Activated T-cell treated with anti-CD3 and anti-CD28 coated beads, Interleukin-2, amount 50 U/mL, for 24 hours (primary cell): ENCODE measurements around the gene SORT1.

ENCODE experiments used
- DNase-seq: peaks from one replicate; pipeline ENCODE4 v3.0.0-alpha.2; 2020
- H3K27ac Mint-ChIP-seq: 2 replicates; pipeline ENCODE4 v1.8.0; 2020; ENCODE audit warnings: mild to moderate bottlenecking, mixed read lengths
- H3K27me3 Mint-ChIP-seq: 2 replicates; pipeline ENCODE4 v1.8.0; 2020; ENCODE audit warnings: mixed read lengths
- H3K36me3 Mint-ChIP-seq: 2 replicates; pipeline ENCODE4 v1.8.0; 2020; ENCODE audit warnings: low read depth, mixed read lengths
- H3K4me1 Mint-ChIP-seq: 2 replicates; pipeline ENCODE4 v1.8.0; 2020; ENCODE audit warnings: low read depth, mixed read lengths
- H3K4me3 Mint-ChIP-seq: 2 replicates; pipeline ENCODE4 v1.8.0; 2020; ENCODE audit warnings: mild to moderate bottlenecking, moderate library complexity, mixed read lengths
- H3K9me3 Mint-ChIP-seq: 2 replicates; pipeline ENCODE4 v1.8.0; 2020; ENCODE audit warnings: mixed read lengths

SORT1 gene

GRCh38 chr1:109279615-109280278 is 118.0 kb downstream of the SORT1 start:
- peaks cover 26% of the 10 kb centered on the region for H3K4me1 Mint-ChIP-seq
- no peaks in the 10 kb centered on the region for H3K27me3 Mint-ChIP-seq
- no peak for DNase-seq
- no peaks in the 10 kb centered on the region for H3K9me3 Mint-ChIP-seq
- H3K36me3 Mint-ChIP-seq, result peaks cover 3% of the 10 kb centered on the region
- H3K27ac Mint-ChIP-seq, result no peak overlapping the region
- H3K4me3 Mint-ChIP-seq, result no peak overlapping the region

- peaks cover 13% of the 10 kb centered on the region for H3K4me1 Mint-ChIP-seq
- H3K4me3 Mint-ChIP-seq, result no peak overlapping the region
- H3K27ac Mint-ChIP-seq, result no peak overlapping the region
- H3K9me3 Mint-ChIP-seq, result no peaks in the 10 kb centered on the region
- no peaks in the 10 kb centered on the region for H3K27me3 Mint-ChIP-seq
- DNase-seq, result peak; percentile 81
- H3K36me3 Mint-ChIP-seq, result no peaks in the 10 kb centered on the region
These were observed 120.1 kb downstream of the SORT1 start for GRCh38 chr1:109277434-109278204.

DNA sequence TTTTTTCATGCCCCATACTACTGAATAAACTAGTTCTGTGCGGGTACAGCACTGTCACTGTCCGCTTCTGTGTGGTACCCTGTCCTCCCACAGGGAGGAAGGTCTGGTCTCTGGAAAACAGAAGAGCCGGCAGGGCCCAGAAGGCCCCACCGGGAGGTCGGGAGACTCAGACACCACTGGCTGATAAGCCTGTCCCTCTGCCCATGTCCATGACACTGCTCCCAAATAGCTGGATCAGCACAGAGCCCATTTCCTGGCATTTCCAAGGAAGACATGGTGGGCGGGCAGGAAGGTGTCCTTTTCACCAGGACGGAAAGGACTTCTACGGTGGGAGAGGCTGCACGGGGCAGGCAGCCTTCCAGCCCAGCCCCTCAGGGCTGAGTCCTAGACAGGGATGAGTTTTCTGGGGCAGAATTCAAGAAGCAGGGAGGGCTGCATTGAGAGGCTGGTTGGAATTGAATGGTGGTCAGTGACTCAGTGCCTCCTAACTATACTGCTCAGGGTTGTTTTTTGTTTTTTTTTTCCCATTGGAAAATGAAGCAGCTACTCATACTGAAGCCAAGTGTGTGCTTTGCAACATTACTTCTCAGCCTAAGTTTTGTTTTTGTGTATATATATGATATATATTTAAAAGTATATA is 121.9 kb downstream of the SORT1 start:
- Mint-ChIP-seq H3K27me3 (no peaks in the 10 kb centered on the region), H3K36me3 (no peaks in the 10 kb centered on the region), H3K27ac (no peak overlapping the region), H3K4me3 (no peak overlapping the region), H3K4me1 (peaks cover 4% of the 10 kb centered on the region), H3K9me3 (no peaks in the 10 kb centered on the region)
- DNase-seq, result no peak

- peaks cover 4% of the 10 kb centered on the region for H3K4me1 Mint-ChIP-seq
- DNase-seq, result no peak
- no peaks in the 10 kb centered on the region for H3K9me3 Mint-ChIP-seq
- H3K27me3 Mint-ChIP-seq, result no peaks in the 10 kb centered on the region
- no peak overlapping the region for H3K4me3 Mint-ChIP-seq
- no peaks in the 10 kb centered on the region for H3K36me3 Mint-ChIP-seq
- H3K27ac Mint-ChIP-seq, result no peak overlapping the region
These were observed 122.9 kb downstream of the SORT1 start for GRCh38 chr1:109274533-109275476.

GRCh38 chr1:109273570-109274288 is 124.0 kb downstream of the SORT1 start:
- Mint-ChIP-seq H3K27ac (no peak overlapping the region), H3K9me3 (no peaks in the 10 kb centered on the region), H3K27me3 (no peaks in the 10 kb centered on the region), H3K4me3 (no peak overlapping the region), H3K4me1 (peaks cover 4% of the 10 kb centered on the region), H3K36me3 (no peaks in the 10 kb centered on the region)
- no peak for DNase-seq

DNA sequence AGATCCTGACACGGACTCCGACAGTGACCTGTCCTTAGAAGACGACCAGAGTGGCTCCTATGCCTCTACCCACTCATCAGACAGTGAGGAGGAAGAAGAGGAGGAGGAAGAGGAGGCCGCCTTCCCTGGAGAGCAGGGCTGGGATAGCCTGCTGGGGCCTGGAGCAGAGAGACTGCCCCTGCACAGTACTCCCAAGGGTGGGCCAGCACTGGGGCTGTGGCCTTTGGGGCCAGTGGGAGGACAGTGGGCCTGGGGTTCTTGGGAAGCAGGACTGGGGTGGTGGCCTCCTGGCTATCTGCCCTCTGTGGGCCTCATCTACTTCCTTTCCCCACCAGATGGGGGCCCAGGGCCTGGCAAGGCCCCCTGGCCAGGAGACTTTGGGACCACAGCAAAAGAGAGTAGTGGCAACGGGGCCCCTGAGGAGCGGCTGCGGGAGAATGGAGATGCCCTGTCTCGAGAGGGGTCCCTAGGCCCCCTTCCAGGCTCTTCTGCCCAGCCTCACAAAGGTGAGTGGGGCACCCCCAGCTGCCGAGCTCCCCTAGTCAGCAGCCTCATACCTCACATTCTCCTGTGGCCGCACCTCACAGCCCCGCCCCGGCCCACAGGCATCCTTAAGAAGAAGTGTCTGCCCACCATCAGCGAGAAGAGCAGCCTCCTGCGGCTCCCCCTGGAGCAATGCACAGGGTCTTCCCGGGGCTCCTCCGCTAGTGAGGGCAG is 124.7 kb downstream of the SORT1 start:
- Mint-ChIP-seq H3K4me1 (peaks cover 4% of the 10 kb centered on the region), H3K36me3 (no peaks in the 10 kb centered on the region), H3K27ac (no peak overlapping the region), H3K4me3 (no peak overlapping the region), H3K27me3 (no peaks in the 10 kb centered on the region), H3K9me3 (no peaks in the 10 kb centered on the region)
- DNase-seq, result no peak

DNA sequence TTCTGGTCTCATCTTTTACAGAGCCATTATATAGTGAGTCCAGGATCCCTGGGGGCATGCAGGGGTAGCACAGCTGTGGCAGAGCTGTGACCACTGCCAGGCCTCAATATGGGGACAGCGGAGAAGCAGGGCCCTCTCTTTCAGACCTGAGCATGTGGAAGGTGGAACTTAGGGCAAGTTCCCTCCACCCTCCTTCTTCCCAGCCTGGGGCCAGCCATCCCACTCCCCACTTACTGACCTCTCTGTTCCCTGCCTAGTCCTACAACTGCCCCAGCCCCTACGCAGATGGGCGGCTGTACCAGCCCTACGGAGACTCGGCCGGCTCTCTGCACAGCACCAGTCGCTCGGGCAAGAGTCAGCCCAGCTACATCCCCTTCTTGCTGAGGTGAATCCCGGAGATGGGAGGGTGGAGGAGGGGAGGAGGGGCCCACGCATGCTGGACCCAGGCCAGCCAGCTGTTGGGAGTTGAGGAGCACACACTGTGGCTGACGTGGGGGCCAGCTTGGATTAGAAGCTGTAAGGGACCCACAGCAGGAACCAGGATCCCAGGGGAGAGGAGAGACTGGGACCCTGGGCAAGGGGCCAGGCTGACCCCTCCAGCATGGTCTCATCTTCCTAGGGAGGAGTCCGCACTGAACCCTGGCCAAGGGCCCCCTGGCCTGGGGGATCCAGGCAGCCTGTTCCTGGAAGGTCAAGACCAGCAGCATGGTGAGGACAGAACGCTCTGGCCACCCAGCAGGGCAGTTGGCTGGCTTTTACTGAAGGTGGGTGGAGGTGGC is 125.5 kb downstream of the SORT1 start:
- DNase-seq, result no peak
- no peaks in the 10 kb centered on the region for H3K27me3 Mint-ChIP-seq
- H3K4me3 Mint-ChIP-seq, result no peak overlapping the region
- H3K4me1 Mint-ChIP-seq, result peaks cover 2% of the 10 kb centered on the region
- H3K9me3 Mint-ChIP-seq, result no peaks in the 10 kb centered on the region
- H3K27ac Mint-ChIP-seq, result no peak overlapping the region
- no peaks in the 10 kb centered on the region for H3K36me3 Mint-ChIP-seq

DNA sequence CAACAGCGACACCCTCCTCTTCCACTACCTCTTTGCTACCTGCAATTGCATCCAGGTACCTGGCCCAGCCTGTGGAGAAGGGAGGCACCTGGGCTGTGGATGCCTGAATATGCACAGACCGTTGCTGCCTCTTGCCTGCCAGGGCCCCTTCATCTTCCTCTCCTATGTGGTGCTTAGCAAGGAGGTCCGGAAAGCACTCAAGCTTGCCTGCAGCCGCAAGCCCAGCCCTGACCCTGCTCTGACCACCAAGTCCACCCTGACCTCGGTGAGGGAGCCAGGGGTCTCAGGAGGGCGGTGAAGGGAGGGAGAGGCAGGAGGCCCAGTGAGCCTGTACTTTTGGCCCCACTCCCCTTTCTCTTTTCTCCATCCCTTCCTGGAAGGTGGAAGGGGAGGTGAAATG is 126.3 kb downstream of the SORT1 start:
- Mint-ChIP-seq H3K36me3 (no peaks in the 10 kb centered on the region), H3K9me3 (no peaks in the 10 kb centered on the region), H3K27me3 (no peaks in the 10 kb centered on the region), H3K27ac (no peak overlapping the region), H3K4me3 (no peak overlapping the region), H3K4me1 (no peaks in the 10 kb centered on the region)
- DNase-seq, result no peak

DNA sequence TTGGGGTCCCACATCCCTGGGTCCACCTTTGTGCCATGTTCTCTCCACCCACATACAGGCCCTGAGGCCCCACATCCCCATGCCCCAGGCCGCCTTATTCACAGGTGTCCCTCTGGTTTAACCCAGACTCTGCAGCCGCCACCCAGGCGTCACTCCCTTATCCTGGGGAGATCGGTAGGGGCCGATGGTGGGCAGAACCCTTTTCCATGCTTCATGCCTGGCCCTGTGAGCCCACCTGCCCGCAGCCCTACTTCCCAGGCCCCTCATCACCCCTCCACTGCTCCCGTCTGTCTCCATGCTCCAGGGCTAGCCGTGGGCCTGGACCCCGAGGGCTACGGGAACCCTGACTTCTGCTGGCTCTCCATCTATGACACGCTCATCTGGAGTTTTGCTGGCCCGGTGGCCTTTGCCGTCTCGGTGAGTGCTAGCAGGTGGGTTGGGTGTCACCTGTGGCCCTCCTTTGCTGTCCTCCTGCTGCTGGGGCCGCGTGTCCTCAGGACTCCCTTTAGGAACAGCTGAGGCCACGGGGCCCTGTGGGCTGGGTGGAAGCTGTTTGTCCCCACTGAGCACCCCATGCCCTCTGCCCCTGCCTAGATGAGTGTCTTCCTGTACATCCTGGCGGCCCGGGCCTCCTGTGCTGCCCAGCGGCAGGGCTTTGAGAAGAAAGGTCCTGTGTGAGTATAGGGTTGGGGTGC is 126.9 kb downstream of the SORT1 start:
- Mint-ChIP-seq H3K4me1 (no peaks in the 10 kb centered on the region), H3K36me3 (no peaks in the 10 kb centered on the region), H3K27me3 (no peaks in the 10 kb centered on the region), H3K4me3 (no peak overlapping the region), H3K9me3 (no peaks in the 10 kb centered on the region), H3K27ac (no peak overlapping the region)
- no peak for DNase-seq

DNA sequence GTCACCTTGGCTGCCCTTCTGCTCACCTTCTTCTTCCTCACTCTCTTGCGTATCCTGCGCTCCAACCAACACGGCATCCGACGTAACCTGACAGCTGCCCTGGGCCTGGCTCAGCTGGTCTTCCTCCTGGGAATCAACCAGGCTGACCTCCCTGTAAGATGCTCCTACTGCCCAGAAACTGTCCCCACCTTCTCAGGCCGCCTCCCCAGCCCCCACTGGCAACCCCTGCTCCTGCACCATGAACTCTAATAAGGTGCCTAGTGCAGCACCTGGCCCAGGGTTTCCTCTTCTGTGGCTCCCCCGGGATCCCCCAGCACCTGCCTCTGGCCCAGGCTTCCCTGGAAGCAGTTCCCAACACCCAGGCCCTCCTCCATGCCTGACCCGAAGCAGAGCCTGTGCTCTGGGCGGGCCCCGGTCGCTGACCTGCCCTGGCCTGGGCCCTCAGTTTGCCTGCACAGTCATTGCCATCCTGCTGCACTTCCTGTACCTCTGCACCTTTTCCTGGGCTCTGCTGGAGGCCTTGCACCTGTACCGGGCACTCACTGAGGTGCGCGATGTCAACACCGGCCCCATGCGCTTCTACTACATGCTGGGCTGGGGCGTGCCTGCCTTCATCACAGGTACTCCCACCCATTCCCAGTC is 127.6 kb downstream of the SORT1 start:
- Mint-ChIP-seq H3K4me3 (no peak overlapping the region), H3K4me1 (no peaks in the 10 kb centered on the region), H3K9me3 (no peaks in the 10 kb centered on the region), H3K27me3 (no peaks in the 10 kb centered on the region), H3K36me3 (no peaks in the 10 kb centered on the region), H3K27ac (no peak overlapping the region)
- DNase-seq, result no peak

DNA sequence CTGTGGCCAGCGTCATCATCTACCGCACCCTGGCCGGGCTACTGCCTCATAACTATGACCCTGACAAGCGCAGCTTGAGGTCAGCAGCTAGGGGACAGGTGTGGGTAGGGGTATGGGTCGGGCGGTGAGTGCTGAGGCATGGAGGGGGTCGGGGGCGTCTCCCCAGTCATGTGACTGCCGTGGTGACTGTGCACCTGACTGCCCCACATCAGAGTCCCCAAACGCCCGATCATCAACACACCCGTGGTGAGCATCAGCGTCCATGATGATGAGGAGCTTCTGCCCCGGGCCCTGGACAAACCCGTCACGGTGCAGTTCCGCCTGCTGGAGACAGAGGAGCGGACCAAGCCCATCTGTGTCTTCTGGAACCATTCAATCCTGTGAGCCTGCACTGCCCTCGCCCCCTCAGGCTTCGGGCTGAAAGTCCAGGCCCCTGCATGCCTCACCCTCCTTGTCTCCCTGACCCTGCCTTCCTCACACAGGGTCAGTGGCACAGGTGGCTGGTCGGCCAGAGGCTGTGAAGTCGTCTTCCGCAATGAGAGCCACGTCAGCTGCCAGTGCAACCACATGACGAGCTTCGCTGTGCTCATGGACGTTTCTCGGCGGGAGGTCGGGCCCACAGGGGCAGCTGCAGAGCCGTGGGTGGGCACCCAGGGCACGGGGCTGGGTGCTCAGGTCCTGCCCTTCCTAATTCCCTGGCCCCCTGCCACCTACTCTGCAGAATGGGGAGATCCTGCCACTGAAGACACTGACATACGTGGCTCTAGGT is 128.3 kb downstream of the SORT1 start:
- Mint-ChIP-seq H3K4me3 (no peak overlapping the region), H3K4me1 (no peaks in the 10 kb centered on the region), H3K27ac (no peak overlapping the region), H3K9me3 (no peaks in the 10 kb centered on the region), H3K36me3 (no peaks in the 10 kb centered on the region), H3K27me3 (no peaks in the 10 kb centered on the region)
- DNase-seq, result no peak
